Uterus (tissue), 2 donors: ENCODE data around the gene CRADD.

Experiments used
- POLR2A ChIP-seq, 2 donors: fragments of 450-650 bp; IDR thresholded peaks; one replicate each; pipeline ENCODE4 v1.6.1; 2016; ENCODE audit warnings: antibody characterized with exemption in 2 of 2, mild to moderate bottlenecking in 1 of 2, moderate library complexity in 1 of 2
- TF ChIP-seq, protein P1 (sequence below), 4 experiments: fragments of 200-600 bp in 2 of 4; fragments of 450-650 bp in 2 of 4; sonication (generic) in 2 of 4; IDR thresholded peaks; one replicate each; pipeline ENCODE4 v1.5.1; 2016 to 2019; ENCODE audit warnings: antibody characterized with exemption in 4 of 4, mild to moderate bottlenecking in 2 of 4, moderate library complexity in 1 of 4

DNA sequence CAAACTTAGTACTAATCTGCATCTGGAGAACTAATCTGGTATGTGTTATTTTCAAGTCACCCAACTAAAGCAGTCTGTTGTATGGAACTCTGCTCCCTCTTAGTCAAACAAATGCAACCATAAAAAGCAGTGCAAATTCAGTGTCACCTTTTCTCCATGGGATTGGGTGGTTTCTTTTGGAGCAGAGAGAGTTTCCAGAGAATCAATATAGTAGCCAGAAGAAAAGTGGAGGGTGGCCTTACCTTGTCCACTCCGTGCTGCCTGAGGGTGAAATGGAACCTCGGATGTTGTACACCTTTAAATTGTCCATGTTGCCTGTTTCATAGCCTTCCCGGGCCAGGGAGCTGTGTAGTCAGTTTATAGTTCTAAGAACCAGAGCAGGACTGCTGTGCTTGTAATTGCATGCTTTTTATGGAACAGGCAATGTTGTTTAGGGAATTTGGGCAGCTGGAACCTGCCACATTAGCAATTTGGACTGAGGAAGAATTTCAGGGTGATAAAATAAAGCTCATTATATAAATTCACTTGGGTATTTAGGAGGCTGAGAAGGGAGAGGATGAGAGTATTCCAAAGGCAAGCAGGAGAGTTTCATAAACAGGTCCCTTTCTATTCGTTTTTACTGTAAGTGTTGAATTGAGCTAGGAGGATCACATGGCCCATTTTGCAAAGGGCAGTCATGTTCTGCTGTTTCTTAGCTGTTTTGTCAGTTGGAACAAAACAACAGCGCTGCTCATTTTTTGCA lies 60.5 kb downstream of the CRADD start:
- TF ChIP-seq, protein P1, sequence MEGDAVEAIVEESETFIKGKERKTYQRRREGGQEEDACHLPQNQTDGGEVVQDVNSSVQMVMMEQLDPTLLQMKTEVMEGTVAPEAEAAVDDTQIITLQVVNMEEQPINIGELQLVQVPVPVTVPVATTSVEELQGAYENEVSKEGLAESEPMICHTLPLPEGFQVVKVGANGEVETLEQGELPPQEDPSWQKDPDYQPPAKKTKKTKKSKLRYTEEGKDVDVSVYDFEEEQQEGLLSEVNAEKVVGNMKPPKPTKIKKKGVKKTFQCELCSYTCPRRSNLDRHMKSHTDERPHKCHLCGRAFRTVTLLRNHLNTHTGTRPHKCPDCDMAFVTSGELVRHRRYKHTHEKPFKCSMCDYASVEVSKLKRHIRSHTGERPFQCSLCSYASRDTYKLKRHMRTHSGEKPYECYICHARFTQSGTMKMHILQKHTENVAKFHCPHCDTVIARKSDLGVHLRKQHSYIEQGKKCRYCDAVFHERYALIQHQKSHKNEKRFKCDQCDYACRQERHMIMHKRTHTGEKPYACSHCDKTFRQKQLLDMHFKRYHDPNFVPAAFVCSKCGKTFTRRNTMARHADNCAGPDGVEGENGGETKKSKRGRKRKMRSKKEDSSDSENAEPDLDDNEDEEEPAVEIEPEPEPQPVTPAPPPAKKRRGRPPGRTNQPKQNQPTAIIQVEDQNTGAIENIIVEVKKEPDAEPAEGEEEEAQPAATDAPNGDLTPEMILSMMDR (IDR thresholded peaks at IDR 0.05): no peak
- TF ChIP-seq POLR2A (IDR thresholded peaks at IDR 0.05): no peak
